Measurements from ENCODE around the gene NOP56.
A peak's percentile ranks its signal among the peaks of the same experiment; 100 is the strongest.
"Not testable (repeated sequence)": the region's sequence is repeated elsewhere in the genome, so short reads cannot be mapped to it uniquely, and the experiment has no call there.

The NOP56 gene

GRCh38 chr20:2663364-2663886 is 11.0 kb downstream of the NOP56 start:
- Histone ChIP-seq H3K4me1 (ENCODE audit: insufficient read depth, low read length) (peaks cover 5% of the 10 kb centered on the region; the same call in 1 of the 2 replicates), H3K9me3 (ENCODE audit: insufficient read depth, low read depth, low read length) (no peaks in the 10 kb centered on the region), H3K27me3 (ENCODE audit: insufficient read depth, low read length) (peaks cover 16% of the 10 kb centered on the region), H3K36me3 (ENCODE audit: insufficient read depth, low read depth, low read length) (peaks cover 39% of the 10 kb centered on the region), H3K4me3 (ENCODE audit: low read length) (peak overlapping the region; percentile 98), H3K27ac (ENCODE audit: low read length) (peak overlapping the region; percentile 97), H3K9ac (ENCODE audit: low read depth, low read length) (peak overlapping the region; percentile 90)

GRCh38 chr20:2663887-2664719 is 11.7 kb downstream of the NOP56 start, which contains the start of gene IDH3B:
TSS of gene IDH3B (minus strand) at chr20:2664216. CDS start at chr20:2664188, 28 bp downstream.
- Histone ChIP-seq H3K27me3 (ENCODE audit: insufficient read depth, low read length) (peaks cover 22% of the 10 kb centered on the region), H3K4me3 (ENCODE audit: low read length) (peak within 1 kb of the TSS; percentile 98), H3K36me3 (ENCODE audit: insufficient read depth, low read depth, low read length) (peaks cover 33% of the 10 kb centered on the region), H3K9me3 (ENCODE audit: insufficient read depth, low read depth, low read length) (no peaks in the 10 kb centered on the region), H3K4me1 (ENCODE audit: insufficient read depth, low read length) (peaks cover 5% of the 10 kb centered on the region; the same call in 1 of the 2 replicates), H3K9ac (ENCODE audit: low read depth, low read length) (peak within 1 kb of the TSS; percentile 90), H3K27ac (ENCODE audit: low read length) (peak within 1 kb of the TSS; percentile 97)

GRCh38 chr20:2671977-2672376 is 19.5 kb downstream of the NOP56 start:
- Histone ChIP-seq H3K4me3 (ENCODE audit: low read length) (no peak overlapping the region), H3K9me3 (ENCODE audit: insufficient read depth, low read depth, low read length) (no peaks in the 10 kb centered on the region), H3K9ac (ENCODE audit: low read depth, low read length) (no peak overlapping the region), H3K4me1 (ENCODE audit: insufficient read depth, low read length) (no peaks in the 10 kb centered on the region), H3K36me3 (ENCODE audit: insufficient read depth, low read depth, low read length) (no peaks in the 10 kb centered on the region), H3K27me3 (ENCODE audit: insufficient read depth, low read length) (peaks cover 17% of the 10 kb centered on the region), H3K27ac (ENCODE audit: low read length) (no peak overlapping the region)

- Histone ChIP-seq H3K4me1 (ENCODE audit: insufficient read depth, low read length) (no peaks in the 10 kb centered on the region), H3K4me3 (ENCODE audit: low read length) (no peak overlapping the region), H3K27ac (ENCODE audit: low read length) (no peak overlapping the region), H3K9me3 (ENCODE audit: insufficient read depth, low read depth, low read length) (no peaks in the 10 kb centered on the region), H3K27me3 (ENCODE audit: insufficient read depth, low read length) (peaks cover 21% of the 10 kb centered on the region), H3K36me3 (ENCODE audit: insufficient read depth, low read depth, low read length) (no peaks in the 10 kb centered on the region), H3K9ac (ENCODE audit: low read depth, low read length) (no peak overlapping the region)
Observed at GRCh38 chr20:2672446-2672845, 20.0 kb downstream of the NOP56 start.

- no peaks in the 10 kb centered on the region for H3K4me1 ChIP-seq (ENCODE audit: insufficient read depth, low read length)
- H3K27ac ChIP-seq (ENCODE audit: low read length) = no peak overlapping the region
- no peak overlapping the region for H3K9ac ChIP-seq (ENCODE audit: low read depth, low read length)
- H3K9me3 ChIP-seq (ENCODE audit: insufficient read depth, low read depth, low read length) = no peaks in the 10 kb centered on the region
- no peak overlapping the region for H3K4me3 ChIP-seq (ENCODE audit: low read length)
- peaks cover 21% of the 10 kb centered on the region for H3K27me3 ChIP-seq (ENCODE audit: insufficient read depth, low read length)
- no peaks in the 10 kb centered on the region for H3K36me3 ChIP-seq (ENCODE audit: insufficient read depth, low read depth, low read length)
Observed at GRCh38 chr20:2673453-2673852, 21.0 kb downstream of the NOP56 start.

GRCh38 chr20:2680046-2680445 is 27.6 kb downstream of the NOP56 start:
- Histone ChIP-seq H3K4me3 (ENCODE audit: low read length) (no peak overlapping the region), H3K9me3 (ENCODE audit: insufficient read depth, low read depth, low read length) (no peaks in the 10 kb centered on the region), H3K4me1 (ENCODE audit: insufficient read depth, low read length) (no peaks in the 10 kb centered on the region), H3K27ac (ENCODE audit: low read length) (no peak overlapping the region), H3K9ac (ENCODE audit: low read depth, low read length) (no peak overlapping the region), H3K36me3 (ENCODE audit: insufficient read depth, low read depth, low read length) (no peaks in the 10 kb centered on the region), H3K27me3 (ENCODE audit: insufficient read depth, low read length) (peaks cover 38% of the 10 kb centered on the region)

- H3K27me3 ChIP-seq (ENCODE audit: insufficient read depth, low read length) = peaks cover 52% of the 10 kb centered on the region
- H3K4me3 ChIP-seq (ENCODE audit: low read length); H3K9ac ChIP-seq (ENCODE audit: low read depth, low read length); H3K4me1 ChIP-seq (ENCODE audit: insufficient read depth, low read length); H3K27ac ChIP-seq (ENCODE audit: low read length); H3K36me3 ChIP-seq (ENCODE audit: insufficient read depth, low read depth, low read length); H3K9me3 ChIP-seq (ENCODE audit: insufficient read depth, low read depth, low read length): not testable (repeated sequence)
Observed at GRCh38 chr20:2682040-2682439, 29.6 kb downstream of the NOP56 start.

GRCh38 chr20:2684817-2685216 is 32.4 kb downstream of the NOP56 start:
- not testable (repeated sequence) for H3K4me1 ChIP-seq (ENCODE audit: insufficient read depth, low read length); H3K9ac ChIP-seq (ENCODE audit: low read depth, low read length); H3K27ac ChIP-seq (ENCODE audit: low read length); H3K4me3 ChIP-seq (ENCODE audit: low read length); H3K36me3 ChIP-seq (ENCODE audit: insufficient read depth, low read depth, low read length); H3K9me3 ChIP-seq (ENCODE audit: insufficient read depth, low read depth, low read length)
- H3K27me3 ChIP-seq (ENCODE audit: insufficient read depth, low read length) = peaks cover 57% of the 10 kb centered on the region

- Histone ChIP-seq H3K9me3 (ENCODE audit: insufficient read depth, low read depth, low read length) (no peaks in the 10 kb centered on the region), H3K27me3 (ENCODE audit: insufficient read depth, low read length) (peaks cover 75% of the 10 kb centered on the region), H3K9ac (ENCODE audit: low read depth, low read length) (no peak overlapping the region), H3K4me1 (ENCODE audit: insufficient read depth, low read length) (peaks cover 3% of the 10 kb centered on the region; the same call in 1 of the 2 replicates), H3K4me3 (ENCODE audit: low read length) (no peak overlapping the region), H3K27ac (ENCODE audit: low read length) (no peak overlapping the region), H3K36me3 (ENCODE audit: insufficient read depth, low read depth, low read length) (no peaks in the 10 kb centered on the region)
Observed at GRCh38 chr20:2687514-2687913, 35.1 kb downstream of the NOP56 start.

- Histone ChIP-seq H3K36me3 (ENCODE audit: insufficient read depth, low read depth, low read length) (no peaks in the 10 kb centered on the region), H3K4me1 (ENCODE audit: insufficient read depth, low read length) (peaks cover 3% of the 10 kb centered on the region; the same call in 1 of the 2 replicates), H3K9ac (ENCODE audit: low read depth, low read length) (no peak overlapping the region), H3K4me3 (ENCODE audit: low read length) (peak overlapping the region; percentile 53), H3K27me3 (ENCODE audit: insufficient read depth, low read length) (peaks cover 75% of the 10 kb centered on the region), H3K27ac (ENCODE audit: low read length) (no peak overlapping the region), H3K9me3 (ENCODE audit: insufficient read depth, low read depth, low read length) (no peaks in the 10 kb centered on the region)
Observed at GRCh38 chr20:2688041-2688591, 35.7 kb downstream of the NOP56 start.

- no peak overlapping the region for H3K9ac ChIP-seq (ENCODE audit: low read depth, low read length)
- no peak overlapping the region for H3K27ac ChIP-seq (ENCODE audit: low read length)
- no peaks in the 10 kb centered on the region for H3K36me3 ChIP-seq (ENCODE audit: insufficient read depth, low read depth, low read length)
- H3K9me3 ChIP-seq (ENCODE audit: insufficient read depth, low read depth, low read length) = no peaks in the 10 kb centered on the region
- H3K27me3 ChIP-seq (ENCODE audit: insufficient read depth, low read length) = peaks cover 92% of the 10 kb centered on the region
- H3K4me1 ChIP-seq (ENCODE audit: insufficient read depth, low read length) = peaks cover 8% of the 10 kb centered on the region
- no peak overlapping the region for H3K4me3 ChIP-seq (ENCODE audit: low read length)
Observed at GRCh38 chr20:2690213-2690612, 37.8 kb downstream of the NOP56 start.

- Histone ChIP-seq H3K4me3 (ENCODE audit: low read length) (no peak overlapping the region), H3K4me1 (ENCODE audit: insufficient read depth, low read length) (peaks cover 8% of the 10 kb centered on the region), H3K27ac (ENCODE audit: low read length) (no peak overlapping the region), H3K9me3 (ENCODE audit: insufficient read depth, low read depth, low read length) (no peaks in the 10 kb centered on the region), H3K36me3 (ENCODE audit: insufficient read depth, low read depth, low read length) (no peaks in the 10 kb centered on the region), H3K27me3 (ENCODE audit: insufficient read depth, low read length) (peaks cover 93% of the 10 kb centered on the region), H3K9ac (ENCODE audit: low read depth, low read length) (no peak overlapping the region)
Observed at GRCh38 chr20:2690718-2691117, 38.3 kb downstream of the NOP56 start.
